Forelimb muscle (tissue), 1 donor: ENCODE measurements around the gene HPS5. TPM values are rescaled to one million over a fixed set of nuclear protein-coding genes. Genes with fewer than 3 reads are reported as not detected.

Experiments
- DNase-seq: peaks from one replicate; pipeline ENCODE4 v3.0.0-alpha.2; 2013; ENCODE audit warnings: low read depth
- polyA plus RNA-seq: library from polyadenylated mRNA; unstranded; fragments of 120-200 nt; gene quantifications from one replicate; pipeline ENCODE4 v1.2.1, GENCODE V29; 2013; ENCODE audit not compliant: insufficient read length

Gene HPS5
- polyA plus RNA-seq, 1 donor = 11.1 TPM

- no peak for DNase-seq
Measured at GRCh38 chr11:18317551-18317950, 4.4 kb downstream of the HPS5 start.

- no peak for DNase-seq
Measured at GRCh38 chr11:18315893-18316292, 6.0 kb downstream of the HPS5 start.

- DNase-seq = no peak
Measured at GRCh38 chr11:18314784-18315523, 7.0 kb downstream of the HPS5 start.

- DNase-seq = no peak
Measured at GRCh38 chr11:18313965-18314763, 7.8 kb downstream of the HPS5 start.

- DNase-seq = no peak
Measured at GRCh38 chr11:18312663-18313420, 9.1 kb downstream of the HPS5 start.

- no peak for DNase-seq
Measured at GRCh38 chr11:18312012-18312411, 9.9 kb downstream of the HPS5 start.

- no peak for DNase-seq
Measured at GRCh38 chr11:18310800-18311340, 11.1 kb downstream of the HPS5 start.

GRCh38 chr11:18309691-18310090 lies 12.2 kb downstream of the HPS5 start:
- DNase-seq = no peak

- DNase-seq = no peak
Measured at GRCh38 chr11:18308242-18308641, 13.7 kb downstream of the HPS5 start.

- no peak for DNase-seq
Measured at GRCh38 chr11:18307461-18308139, 14.3 kb downstream of the HPS5 start.

GRCh38 chr11:18304745-18305144 lies 17.2 kb downstream of the HPS5 start:
- no peak for DNase-seq

- no peak for DNase-seq
Measured at GRCh38 chr11:18299721-18300120, 22.2 kb downstream of the HPS5 start.

GRCh38 chr11:18295316-18295715 lies 26.6 kb downstream of the HPS5 start:
- no peak for DNase-seq

- DNase-seq = no peak
Measured at GRCh38 chr11:18294862-18295261, 27.1 kb downstream of the HPS5 start.

- DNase-seq = no peak
Measured at GRCh38 chr11:18288911-18289310, 33.0 kb downstream of the HPS5 start.

- DNase-seq = no peak
Measured at GRCh38 chr11:18285841-18286240, 36.1 kb downstream of the HPS5 start.

- no peak for DNase-seq
Measured at GRCh38 chr11:18282626-18283025, 39.3 kb downstream of the HPS5 start.

- no peak for DNase-seq
Measured at GRCh38 chr11:18280438-18281045, 41.4 kb downstream of the HPS5 start.

- no peak for DNase-seq
Measured at GRCh38 chr11:18277565-18278271, 44.2 kb downstream of the HPS5 start.

- DNase-seq = no peak
Measured at GRCh38 chr11:18271206-18271605, 50.7 kb downstream of the HPS5 start.
